Stimulated activated CD8-positive, alpha-beta memory T cell treated with anti-CD3 and anti-CD28 coated beads, Interleukin-12 subunit alpha, Interleukin-12 subunit beta, amount 100 ng/mL, for 24 hours (primary cell): ENCODE measurements around the gene CCDC167.
"Not testable (repeated sequence)": the region's sequence is repeated elsewhere in the genome, so short reads cannot be mapped to it uniquely, and the experiment has no call there.

Source experiments
- DNase-seq: peaks from one replicate; pipeline ENCODE4 v3.0.0-alpha.2; 2020; ENCODE audit errors: extremely low read depth

CCDC167 gene

DNA sequence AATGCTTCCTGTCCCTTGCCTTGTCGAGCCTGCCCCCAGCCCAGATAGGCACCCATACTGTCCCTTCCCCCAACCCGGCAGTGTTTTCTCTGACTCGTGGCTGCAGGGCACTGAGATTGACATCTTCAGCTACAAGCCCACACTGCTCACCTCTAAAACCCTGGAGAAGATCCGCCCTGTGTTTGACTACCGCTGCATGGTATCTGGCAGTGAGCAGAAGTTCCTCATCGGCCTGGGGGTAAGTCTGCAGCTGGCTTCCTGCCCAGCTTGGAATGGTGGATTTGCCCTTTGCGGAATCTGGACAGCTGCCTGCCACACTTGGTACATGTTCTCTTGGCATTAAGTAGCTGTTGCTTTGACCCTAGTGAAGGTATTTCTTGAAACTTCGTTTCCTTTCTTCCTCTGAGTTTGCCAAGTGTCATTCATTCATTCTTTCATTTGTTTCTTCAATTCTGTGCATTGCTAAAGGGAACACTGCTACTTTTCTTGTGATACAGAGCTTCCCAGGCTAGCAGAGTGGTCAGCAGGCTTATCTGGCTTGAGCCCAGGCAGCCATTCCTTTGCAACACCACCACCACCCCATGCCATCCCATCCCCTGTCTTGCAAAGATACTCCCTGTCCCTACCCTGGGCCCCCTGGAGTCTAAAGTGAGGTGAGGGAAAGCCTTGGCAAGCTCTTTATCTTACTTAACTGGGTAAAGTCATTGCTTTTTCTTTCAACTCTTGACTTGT, 26.2 kb downstream of the CCDC167 start:
- no peak for DNase-seq

DNA sequence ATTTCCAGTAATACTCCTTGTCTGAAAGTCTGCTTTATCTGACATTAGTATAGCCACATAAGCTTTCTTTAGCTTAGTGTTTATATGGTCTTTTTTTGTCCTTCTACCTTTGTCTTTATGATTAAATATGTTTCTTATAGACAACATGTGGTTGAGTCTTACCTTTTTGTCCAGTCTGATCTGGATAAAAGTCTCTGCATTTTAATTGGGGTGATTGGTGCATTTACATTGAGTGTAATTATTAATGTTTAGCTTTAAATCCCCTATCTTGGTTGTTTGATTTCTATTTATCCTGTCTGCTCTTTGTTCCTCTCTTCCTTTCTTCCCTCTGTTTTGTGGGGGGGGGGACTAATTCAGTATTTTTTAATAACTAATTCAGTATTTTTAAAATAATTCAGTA, 32.0 kb downstream of the CCDC167 start:
- DNase-seq, result no peak

DNA sequence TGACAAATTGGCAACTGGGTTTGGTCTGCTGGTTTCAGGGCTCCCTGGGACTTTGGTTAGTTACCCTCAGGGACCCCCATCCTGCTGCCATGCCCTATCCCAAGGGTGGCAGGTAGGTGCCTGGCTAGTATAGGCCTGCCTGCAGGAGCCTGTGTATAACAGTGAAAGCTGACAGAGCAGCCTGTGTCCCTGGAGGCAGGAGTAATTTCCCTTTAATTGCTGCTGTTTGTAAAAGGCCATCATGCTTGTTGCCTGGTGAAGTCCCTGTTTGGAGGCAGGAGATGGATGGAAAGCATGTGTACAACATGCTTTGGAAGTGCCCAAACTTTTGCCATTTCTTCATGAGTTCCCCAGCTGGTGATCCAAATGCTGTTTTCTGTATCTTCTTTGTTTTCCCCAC, 36.6 kb downstream of the CCDC167 start:
- DNase-seq, result no peak

DNA sequence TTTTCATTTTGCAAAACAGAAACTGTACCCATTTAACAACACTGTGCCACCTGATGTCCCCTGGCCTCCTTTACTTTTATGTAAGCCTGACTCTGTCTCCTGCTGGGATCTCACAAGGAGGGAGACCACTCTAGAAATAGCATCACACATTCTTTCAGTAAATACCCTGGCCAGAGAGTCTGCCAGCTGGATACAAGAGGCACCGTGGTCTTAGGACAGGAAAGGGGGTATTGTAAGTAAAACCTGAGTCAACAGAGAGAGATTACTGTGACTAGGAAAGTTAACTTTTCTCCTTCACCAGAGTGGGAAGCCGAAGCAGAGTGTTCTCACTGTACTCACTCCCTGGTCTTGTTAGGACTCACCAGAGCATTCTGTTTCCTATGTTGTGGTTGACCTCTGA, 38.9 kb downstream of the CCDC167 start:
- no peak for DNase-seq

DNA sequence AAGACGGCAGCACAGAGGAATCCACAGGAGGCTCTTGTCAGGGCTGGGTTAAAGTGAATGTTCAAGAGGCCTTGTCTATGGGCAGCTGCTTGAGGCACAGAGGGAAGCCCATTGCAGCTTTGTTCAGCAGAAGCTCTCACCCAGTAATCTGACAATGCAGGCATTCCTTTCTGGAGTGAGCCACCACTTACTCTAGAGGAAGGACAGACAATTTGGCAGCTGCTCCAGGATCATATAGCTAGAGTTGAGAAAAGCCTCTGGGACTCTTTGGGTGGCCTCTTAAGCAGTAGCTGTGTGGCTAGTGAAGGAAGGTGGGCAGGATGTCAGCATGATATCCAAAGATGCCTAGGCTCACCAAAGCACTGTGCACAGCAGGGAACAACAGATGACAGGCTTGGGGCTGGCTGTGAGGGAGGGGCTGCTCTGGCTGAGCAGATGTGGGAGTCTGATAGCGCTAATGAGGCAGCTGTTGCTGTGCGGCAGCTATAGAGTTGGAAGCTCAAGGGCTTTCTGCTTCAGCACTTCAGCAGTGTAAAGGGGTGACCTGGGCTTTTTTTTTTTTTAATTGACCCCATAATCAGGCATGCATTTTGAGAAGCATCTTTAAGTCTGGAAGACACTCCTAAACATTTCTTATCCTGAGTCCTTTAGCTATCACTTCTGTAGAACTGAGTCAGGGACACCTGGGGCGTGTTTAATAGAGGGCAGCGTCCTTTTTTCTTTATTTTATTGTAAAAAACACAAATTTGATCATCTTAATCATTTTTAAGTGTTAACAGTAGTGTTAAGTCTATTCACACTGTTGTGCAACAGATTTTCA, 39.5 kb downstream of the CCDC167 start:
- no peak for DNase-seq

DNA sequence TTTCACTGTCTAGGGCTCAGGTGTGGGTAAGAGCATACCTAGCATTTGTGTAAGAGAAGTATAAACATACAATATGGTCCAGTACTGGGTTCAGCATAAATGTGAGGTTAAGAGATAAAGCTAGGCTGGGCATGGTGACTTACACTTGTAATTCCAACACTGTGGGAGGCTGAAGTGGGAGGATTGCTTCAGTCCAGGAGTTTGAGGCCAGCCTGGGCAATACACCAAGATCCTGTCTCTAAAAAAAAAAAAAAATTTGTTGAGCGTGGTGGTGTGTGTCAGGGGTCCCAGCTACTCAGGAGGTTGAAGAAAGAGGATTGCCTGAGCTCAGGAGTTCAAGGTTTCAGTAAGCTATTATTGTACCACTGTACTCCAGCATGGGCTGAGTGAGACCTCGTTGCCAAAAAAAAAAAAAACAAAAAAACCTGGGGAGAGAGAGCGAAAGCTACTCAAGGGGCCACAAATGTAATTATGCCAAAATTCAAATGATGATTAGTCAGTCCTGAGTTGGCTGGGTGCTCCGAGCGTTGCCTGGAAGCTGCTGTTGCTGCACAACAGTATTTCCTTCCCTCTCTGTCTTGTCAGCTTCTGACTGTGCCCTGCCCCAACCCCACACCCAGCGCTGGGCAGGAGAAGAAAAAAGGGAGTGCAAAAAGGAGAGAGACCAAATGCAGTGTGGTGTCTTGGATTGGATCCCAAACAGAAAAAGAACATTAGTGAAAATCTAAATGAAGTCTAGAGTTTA, 42.7 kb downstream of the CCDC167 start:
- no peak for DNase-seq

DNA sequence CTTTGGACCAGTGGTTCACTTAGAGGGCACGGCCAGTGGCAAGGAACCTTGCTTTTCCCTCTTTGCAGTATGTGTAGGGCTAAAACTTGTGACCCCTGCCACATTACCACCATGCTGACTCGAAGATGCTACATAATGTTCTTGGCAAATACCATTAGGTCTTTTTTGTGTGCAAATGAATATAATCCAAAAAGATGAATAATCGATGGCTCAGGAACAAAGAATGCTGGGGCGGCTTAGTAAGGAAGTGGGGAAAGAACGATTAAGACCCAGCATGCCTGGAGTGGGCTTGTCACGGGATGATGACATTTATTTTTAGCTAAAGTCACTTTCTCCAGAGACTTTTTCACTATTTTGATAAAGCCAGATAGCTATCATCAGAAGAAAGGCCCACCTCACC, 43.6 kb downstream of the CCDC167 start:
- no peak for DNase-seq

DNA sequence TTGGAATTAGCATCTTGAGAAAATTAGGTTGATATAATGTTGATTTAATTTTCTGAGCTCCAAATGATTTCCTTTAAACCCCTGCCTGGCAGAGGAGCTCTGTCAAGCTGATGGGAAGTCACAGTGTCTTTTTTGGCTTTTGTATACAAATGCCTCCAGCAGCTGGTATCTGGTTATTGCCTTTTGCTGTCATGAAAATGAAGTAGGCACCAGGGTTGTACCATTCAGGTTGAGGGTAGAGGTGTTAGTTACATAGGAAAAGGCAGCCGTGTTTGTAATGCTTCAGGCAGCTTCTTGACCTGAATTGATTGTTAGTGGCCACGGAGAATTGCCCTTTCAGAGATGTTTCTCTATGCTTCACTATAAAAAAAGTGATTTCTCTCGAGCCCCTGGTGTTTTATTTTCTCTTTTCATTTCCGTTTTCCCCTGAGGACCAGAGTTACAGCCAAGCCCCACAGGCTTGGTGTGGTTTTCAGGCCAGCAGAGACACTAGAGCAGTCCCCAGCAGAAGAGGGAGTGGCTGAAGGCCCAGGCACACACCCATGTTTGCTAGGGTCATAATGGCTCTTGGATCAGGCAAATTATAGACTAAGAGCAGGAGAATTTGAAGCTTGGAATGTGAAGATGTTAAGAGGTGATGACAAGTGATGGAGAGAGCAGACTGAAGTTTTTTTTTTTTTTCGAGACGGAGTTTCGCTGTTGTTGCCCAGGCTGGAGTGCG, 45.1 kb downstream of the CCDC167 start:
- no peak for DNase-seq

DNA sequence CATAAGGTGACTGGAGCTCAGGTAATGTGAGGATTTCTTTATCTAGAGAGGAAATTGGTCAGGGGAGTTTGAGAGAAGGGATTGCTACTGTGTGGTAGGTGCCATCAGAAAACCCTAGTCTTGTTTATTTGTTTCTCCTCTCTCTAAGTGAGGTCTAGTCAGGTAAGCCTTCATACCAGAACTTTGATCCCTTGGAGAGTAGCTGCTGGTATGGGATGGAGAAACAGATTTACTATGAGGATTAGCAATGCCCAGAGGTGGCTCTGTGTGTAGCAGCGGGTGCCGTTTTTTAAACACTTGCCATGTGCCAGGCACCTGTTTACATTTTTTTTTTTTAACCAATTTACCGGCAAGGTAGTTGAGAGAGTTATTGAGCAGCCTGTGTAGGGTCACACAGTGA, 47.2 kb downstream of the CCDC167 start:
- no peak for DNase-seq

DNA sequence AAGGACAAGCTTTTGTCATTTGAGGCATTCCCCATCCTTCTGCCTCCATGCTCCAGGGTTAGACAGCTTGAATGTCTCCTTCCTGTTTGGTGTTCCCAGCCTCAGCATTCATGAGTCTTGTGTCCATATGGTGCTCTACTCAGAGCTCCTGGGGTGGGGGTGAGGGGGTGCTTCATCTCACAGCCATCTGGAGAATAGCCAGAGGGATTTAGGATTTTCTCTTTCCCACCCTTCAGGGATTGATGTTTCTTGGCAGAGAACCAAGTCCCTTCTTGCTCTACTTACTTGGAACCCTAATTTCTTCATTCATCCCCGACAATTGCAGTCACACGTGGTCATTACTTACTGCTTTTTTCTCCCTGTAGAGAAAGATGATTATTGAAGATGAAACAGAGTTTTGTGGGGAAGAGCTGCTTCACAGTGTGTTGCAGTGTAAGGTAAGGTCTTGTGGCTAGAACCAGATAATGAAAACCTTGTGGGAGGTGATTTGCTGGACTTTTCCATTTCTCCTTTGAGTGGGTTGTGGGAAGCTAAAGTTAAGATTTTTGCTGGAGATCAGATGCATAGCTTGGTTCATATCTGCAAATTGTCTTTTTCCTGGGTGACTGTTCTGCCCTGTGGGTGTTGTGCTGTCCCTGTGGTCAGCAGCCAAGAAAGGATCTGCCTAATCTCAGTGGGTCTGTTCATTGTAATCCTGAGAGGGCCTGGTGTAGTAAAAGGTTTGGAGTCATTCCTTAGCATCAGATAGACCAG, 48.1 kb downstream of the CCDC167 start:
- no peak for DNase-seq

DNA sequence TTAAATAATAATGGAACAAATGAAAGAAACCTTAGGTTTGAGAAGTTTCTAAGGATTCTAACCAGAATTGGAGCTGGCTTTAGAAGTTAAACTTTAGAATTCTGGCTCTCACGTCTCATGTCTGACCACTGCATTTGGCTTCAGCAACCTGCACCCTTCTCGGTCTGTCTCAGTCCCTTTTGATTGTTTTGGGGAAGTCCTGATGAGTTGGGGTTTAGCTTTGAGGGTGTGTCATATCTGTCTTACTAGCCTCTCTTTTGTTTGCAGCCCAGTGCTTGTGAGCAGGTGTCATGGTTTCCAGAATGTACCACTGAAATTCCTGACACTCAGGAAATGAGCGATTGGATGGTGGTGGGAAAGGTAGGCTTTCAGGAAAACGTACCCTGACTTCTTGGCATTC, 49.7 kb downstream of the CCDC167 start:
- no peak for DNase-seq

DNA sequence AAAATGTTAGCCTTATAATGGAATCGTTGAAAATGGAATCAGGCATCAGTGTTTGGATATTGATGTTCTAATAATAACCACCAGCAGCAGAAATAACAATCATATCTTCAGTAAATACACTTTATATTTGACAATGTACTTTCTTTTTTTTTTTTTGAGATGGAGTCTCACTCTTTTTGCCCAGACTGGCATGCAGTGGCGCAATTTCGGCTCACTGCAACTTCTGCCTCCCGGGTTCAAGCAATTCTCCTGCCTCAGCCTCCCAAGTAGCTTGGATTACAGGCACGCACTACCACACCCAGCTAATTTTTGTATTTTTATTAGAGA, 56.5 kb downstream of the CCDC167 start:
- DNase-seq, result not testable (repeated sequence)

DNA sequence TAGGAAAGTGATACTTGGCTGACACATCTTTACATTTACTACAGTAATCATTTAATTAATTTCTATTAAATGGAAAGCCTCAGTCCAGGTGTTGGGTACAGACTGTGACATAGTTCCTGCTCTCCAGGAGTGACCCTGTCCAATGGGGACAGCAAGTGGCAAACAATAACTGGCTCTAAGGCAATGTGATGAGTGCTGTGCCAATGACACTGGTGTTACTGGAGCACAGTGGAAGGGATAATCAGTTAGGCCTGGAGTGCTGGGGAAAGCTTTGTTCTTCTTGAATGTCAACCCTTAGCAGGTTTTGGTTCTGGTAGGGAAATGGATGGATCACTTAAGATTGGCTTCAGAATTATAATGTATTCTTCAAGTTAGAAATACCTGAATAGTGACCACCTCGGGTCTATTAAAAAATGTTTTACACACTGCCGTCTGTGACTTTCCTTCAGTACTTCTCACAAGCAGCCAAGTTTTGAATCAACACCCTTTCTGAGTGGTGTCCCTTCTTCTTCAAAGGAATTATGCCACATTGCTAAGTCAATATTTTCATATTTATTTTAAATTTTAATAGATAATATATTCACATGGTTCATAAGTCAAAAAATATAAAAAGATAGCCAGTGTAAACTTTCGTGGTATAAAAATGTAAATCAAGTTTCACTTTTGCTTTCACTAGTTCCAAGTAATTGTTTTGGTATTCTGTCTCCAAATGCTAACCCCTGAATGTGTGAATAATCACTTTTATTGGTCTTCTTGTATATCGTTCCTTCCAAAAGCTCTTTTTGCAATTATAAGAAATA, 57.1 kb downstream of the CCDC167 start:
- DNase-seq, result no peak

DNA sequence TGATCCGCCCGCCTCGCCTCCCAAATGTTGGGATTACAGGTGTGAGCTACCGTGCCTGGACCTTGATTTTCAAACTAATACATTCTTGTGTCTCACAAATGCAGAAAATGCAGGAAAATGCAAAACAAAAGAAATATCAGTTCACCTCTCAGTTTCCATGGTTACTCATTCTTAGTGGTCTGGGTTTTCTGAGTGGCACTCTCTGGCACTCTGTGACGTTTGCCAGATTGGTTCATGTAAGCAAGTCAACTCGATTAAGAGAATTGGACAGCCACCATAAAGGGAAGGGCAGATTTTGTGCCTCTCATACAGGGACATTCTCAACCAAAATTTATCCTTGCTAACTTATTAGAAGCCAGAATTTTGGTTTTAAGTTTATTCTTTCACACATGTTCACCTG, 58.0 kb downstream of the CCDC167 start:
- no peak for DNase-seq

DNA sequence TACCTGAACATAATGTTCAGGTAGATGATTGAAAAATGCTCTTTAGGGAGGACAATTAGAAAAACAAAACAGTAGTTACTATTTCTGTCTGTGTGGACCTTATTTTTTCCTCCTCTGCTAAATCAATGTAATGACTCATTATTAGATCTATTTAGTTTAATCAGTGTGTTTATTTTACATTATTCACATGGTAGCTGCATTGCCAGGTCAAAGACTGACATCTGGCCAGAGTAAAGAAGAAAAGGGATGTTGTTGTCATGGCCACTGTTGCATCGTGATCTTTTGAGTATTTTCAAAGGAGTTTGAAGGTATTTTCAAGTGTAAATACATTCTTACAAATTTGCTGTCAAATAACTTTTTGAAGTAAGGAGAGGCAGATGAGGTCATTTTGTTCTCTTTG, 60.8 kb downstream of the CCDC167 start:
- no peak for DNase-seq

DNA sequence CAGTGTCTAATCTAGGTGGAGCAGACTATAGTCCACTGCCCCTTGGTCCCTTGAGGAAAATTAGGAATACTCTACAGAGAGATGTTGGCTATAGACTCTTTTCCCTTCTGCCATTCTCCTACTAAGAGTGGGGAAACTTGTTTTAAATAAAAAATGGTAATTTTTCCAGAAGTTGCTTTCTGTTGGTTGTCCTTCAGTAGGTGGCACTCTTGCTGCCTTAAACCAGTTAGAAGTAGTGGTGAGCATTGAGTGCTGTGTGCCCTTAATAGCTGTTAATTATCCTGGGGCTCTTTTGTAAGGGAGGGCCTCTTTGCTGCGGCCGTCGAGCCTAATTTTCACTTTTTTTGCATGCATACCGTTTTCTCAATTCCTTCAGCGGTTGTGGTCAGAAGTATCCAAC, 63.9 kb downstream of the CCDC167 start:
- no peak for DNase-seq

DNA sequence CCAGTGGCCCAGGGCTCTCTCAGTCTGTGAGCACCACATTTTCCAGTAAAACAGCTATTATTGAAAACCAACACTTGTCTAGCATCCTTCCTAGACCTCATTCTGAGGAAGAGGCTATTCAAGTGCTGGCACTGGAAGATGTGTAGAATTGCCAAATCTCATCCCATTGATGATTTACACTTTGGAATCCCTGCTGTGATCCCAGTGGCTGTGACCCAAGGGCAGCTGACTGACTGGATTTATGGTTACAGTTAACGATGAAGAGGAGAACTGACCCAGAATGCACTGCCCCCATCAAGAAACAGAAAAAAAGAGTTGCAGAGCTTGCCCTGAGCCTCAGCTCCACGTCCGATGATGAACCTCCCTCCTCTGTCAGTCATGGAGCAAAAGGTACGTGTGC, 64.3 kb downstream of the CCDC167 start:
- no peak for DNase-seq

DNA sequence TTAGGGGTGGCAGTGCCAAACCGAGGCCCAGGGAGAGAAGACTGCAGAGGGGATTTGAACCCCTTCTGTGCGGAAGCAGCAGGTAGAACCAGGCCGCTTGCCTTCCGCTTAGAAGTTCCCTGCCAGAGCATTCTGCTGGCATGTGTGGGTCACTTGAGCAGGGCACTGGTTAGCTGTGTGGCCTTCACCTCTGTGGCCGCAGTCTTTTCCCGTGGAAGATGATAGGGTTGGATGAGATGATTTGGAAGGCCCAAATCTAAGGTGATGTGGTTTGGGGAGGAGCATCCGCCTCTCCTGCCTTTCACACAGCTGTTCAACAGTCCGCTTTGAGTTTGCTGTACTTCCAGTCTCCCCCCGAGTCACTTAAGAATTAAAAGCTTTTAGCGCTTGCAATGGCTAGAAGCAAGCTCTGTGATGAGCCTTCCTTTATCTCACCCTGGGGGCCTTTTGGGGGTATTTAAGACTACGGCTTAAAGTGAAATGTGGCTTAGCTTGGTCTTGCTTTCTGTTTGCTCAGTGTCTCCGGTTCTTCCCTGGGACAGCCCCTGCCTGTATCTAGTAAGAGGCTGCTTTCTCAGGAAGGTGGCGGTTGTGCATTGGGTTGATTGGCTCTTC, 65.9 kb downstream of the CCDC167 start:
- DNase-seq, result peak; percentile 5
